NB4 (cell line): ENCODE measurements around the gene SMYD3.

Experiments used
- DNase-seq: peaks from one replicate; pipeline ENCODE4 v3.0.0; 2010; ENCODE audit warnings: low read depth
- H3K4me3 ChIP-seq: one replicate; pipeline ENCODE4 v1.5.1; 2011; ENCODE audit warnings: mild to moderate bottlenecking, low read depth, low read length, moderate library complexity
- CTCF ChIP-seq: IDR thresholded peaks from one replicate; pipeline ENCODE4 v1.5.1; 2012; ENCODE audit warnings: low read depth, low read length
- MAX ChIP-seq: IDR thresholded peaks from 2 replicates; pipeline ENCODE4 v1.6.1; 2011; ENCODE audit warnings: low read depth, low read length
- MYC ChIP-seq: IDR thresholded peaks from 2 replicates; pipeline ENCODE4 v1.6.1; 2011; ENCODE audit warnings: low read depth, low read length
- POLR2A ChIP-seq: IDR thresholded peaks from 2 replicates; pipeline ENCODE4 v1.6.1; 2011; ENCODE audit warnings: mild to moderate bottlenecking; ENCODE audit not compliant: insufficient read length; ENCODE audit errors: extremely low read depth

Gene SMYD3

DNA sequence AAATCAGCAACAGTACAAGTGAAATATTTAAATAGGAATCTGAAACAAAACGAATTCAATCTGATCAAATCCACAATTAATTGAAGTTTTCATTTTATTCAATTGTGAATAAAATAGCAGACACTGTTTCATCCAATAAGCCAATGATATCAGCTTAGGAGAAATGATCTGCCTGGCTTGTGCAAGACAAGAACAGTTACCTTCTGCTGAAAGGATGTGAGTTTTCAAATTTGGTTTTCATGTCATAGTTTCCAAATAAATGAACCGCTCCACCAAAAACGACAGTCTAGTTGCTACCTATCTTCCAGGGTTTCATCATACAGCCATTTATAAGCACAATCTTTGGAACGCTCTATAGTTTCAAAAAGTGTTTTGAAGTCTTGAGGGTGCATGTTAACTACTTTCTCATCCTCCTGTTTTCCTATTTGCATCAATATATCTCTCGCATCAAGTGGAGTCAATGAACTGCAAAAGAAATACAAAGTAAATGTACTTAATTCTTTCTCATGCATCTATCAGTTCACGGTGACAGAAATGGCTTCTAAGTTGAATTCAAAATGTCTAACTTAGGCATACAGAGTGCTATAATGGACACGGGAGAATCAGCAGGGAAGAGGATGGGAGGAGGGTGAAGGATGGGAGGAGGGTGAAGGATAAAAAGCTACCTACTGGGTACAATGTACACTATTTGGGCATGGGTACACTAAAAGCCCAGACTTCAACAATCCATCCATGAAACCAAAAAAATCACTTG lies 33.8 kb upstream of the SMYD3 start:
- TF ChIP-seq MAX = no peak
- no peak for TF ChIP-seq POLR2A
- no peak for TF ChIP-seq CTCF
- no peak for TF ChIP-seq MYC
- no peak overlapping the region for H3K4me3 ChIP-seq
- no peak for DNase-seq

GRCh38 chr1:246537887-246538286 lies 30.8 kb upstream of the SMYD3 start:
- no peak for DNase-seq
- H3K4me3 ChIP-seq = no peak overlapping the region

DNA sequence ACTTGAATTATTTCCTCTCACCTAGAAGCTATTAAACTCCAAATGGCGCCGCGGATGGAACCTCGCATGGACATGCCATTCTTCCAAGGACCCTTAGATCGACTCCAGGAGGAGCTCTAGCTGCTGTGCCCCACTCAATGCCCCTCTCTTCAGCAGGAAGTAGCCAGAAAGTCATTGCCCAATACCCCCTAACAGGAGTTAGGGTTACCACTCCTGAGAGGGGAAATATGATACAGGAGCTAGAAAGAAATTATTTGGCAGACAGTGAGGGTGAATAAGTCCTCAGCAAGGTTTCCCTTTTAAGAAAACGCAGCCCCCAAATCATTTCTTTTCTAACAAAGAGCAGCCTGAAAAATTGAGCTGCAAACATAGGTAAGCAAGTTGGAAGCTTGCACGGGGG lies 30.4 kb upstream of the SMYD3 start:
- H3K4me3 ChIP-seq = no peak overlapping the region
- TF ChIP-seq POLR2A (no peak), MAX (no peak), MYC (no peak), CTCF (no peak)
- DNase-seq = peak; percentile 20

More at GRCh38 chr1:246537887-246538286, 30.8 kb upstream of the SMYD3 start:
- no peak for TF ChIP-seq MYC
- no peak for TF ChIP-seq MAX
- no peak for TF ChIP-seq CTCF
- TF ChIP-seq POLR2A = no peak

DNA sequence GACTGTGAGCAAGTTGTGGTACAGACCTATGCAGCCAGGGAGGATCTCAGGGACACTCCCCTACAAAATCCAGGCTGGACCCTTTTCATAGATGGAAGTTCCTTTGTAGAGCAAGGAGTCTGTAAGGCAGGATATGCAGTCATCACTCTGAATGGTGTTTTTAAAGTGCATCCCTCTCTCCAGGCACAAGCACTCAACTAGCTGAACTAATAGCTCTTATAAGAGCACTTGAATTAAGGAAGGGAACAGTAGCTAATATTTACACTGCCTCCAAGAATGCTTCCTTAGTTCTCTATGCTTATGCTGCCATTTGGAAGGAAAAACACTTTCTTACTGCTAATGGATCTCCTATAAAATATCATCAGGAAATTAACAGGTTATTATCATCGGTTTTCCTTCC lies 27.0 kb upstream of the SMYD3 start:
- no peak for DNase-seq
- TF ChIP-seq POLR2A (no peak), CTCF (no peak), MYC (no peak), MAX (no peak)
- H3K4me3 ChIP-seq = no peak overlapping the region

DNA sequence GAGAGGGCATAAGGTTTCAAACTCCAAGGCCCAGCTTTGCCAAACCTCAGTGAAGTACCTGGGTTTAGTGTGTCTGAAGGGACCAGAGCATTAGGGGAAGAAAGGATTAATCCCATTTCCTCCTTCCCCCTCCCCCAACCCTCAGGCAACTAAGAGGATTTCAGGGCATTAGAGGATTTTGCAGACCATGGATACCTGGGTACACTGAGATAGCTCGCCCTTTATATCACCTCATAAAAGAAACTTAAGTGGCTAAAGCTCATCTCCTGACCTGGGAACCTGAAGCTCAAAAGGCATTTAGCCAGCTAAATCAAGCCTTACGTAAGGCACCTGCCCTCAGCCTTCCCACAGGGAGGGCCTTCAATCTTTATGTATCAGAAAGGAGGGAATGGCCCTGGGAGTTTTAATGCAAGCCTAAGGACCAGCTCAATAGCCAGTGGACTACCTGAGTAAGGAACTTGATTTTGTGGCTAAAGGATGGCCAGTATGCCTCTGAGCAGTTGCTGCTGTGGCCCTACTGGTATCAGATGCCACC lies 26.4 kb upstream of the SMYD3 start:
- TF ChIP-seq MYC (no peak), POLR2A (no peak), MAX (no peak), CTCF (no peak)
- DNase-seq = no peak
- no peak overlapping the region for H3K4me3 ChIP-seq
